Activated CD4-positive, CD25-positive, alpha-beta regulatory T cell treated with anti-CD3 and anti-CD28 coated beads, Interleukin-2, amount 50 U/mL, for 72 hours (primary cell): ENCODE data around the gene PLXDC1.
"Not testable (repeated sequence)": the region's sequence is repeated elsewhere in the genome, so short reads cannot be mapped to it uniquely, and the experiment has no call there.

Experiments used
- DNase-seq: peaks from one replicate; pipeline ENCODE4 v3.0.0; 2021

Gene PLXDC1

GRCh38 chr17:39151943-39152818 is 744 bp upstream of the PLXDC1 start:
- DNase-seq = no peak

GRCh38 chr17:39150795-39151149 is 665 bp downstream of the PLXDC1 start:
- no peak for DNase-seq

GRCh38 chr17:39150104-39150634 is 1.3 kb downstream of the PLXDC1 start:
- no peak for DNase-seq

GRCh38 chr17:39147221-39148185 is 3.9 kb downstream of the PLXDC1 start:
- DNase-seq = no peak

- no peak for DNase-seq
Observed at GRCh38 chr17:39146273-39146672, 5.2 kb downstream of the PLXDC1 start.

GRCh38 chr17:39145143-39145542 is 6.3 kb downstream of the PLXDC1 start:
- no peak for DNase-seq

GRCh38 chr17:39144416-39144840 is 7.0 kb downstream of the PLXDC1 start:
- no peak for DNase-seq

- DNase-seq = no peak
Observed at GRCh38 chr17:39143552-39144093, 7.8 kb downstream of the PLXDC1 start.

GRCh38 chr17:39141915-39142664 is 9.3 kb downstream of the PLXDC1 start:
- DNase-seq = no peak

GRCh38 chr17:39141294-39141693 is 10.1 kb downstream of the PLXDC1 start:
- no peak for DNase-seq

GRCh38 chr17:39139561-39139960 is 11.9 kb downstream of the PLXDC1 start:
- no peak for DNase-seq

GRCh38 chr17:39139161-39139511 is 12.3 kb downstream of the PLXDC1 start:
- no peak for DNase-seq

- DNase-seq = no peak
Observed at GRCh38 chr17:39138431-39139160, 12.8 kb downstream of the PLXDC1 start.

GRCh38 chr17:39134878-39135277 is 16.6 kb downstream of the PLXDC1 start:
- no peak for DNase-seq

GRCh38 chr17:39132192-39132610 is 19.2 kb downstream of the PLXDC1 start:
- DNase-seq = no peak

GRCh38 chr17:39131616-39132015 is 19.8 kb downstream of the PLXDC1 start:
- no peak for DNase-seq

GRCh38 chr17:39130205-39130604 is 21.2 kb downstream of the PLXDC1 start:
- no peak for DNase-seq

GRCh38 chr17:39129544-39129943 is 21.9 kb downstream of the PLXDC1 start:
- not testable (repeated sequence) for DNase-seq

GRCh38 chr17:39126436-39126835 is 25.0 kb downstream of the PLXDC1 start:
- no peak for DNase-seq

GRCh38 chr17:39125143-39125875 is 26.1 kb downstream of the PLXDC1 start:
- no peak for DNase-seq

GRCh38 chr17:39123627-39124026 is 27.8 kb downstream of the PLXDC1 start:
- no peak for DNase-seq
